Skeletal muscle satellite cell (primary cell): Measurements from ENCODE around the gene NSD1.
"Not testable (repeated sequence)": the region's sequence is repeated elsewhere in the genome, so short reads cannot be mapped to it uniquely, and the experiment has no call there.

Experiments used
- H3K27me3 ChIP-seq: 2 replicates; pipeline ENCODE4 v1.7.0; 2013; ENCODE audit warnings: low read length; ENCODE audit not compliant: control insufficient read depth, insufficient read depth
- H3K36me3 ChIP-seq: 2 replicates; pipeline ENCODE4 v1.7.0; 2013; ENCODE audit warnings: mild to moderate bottlenecking, control low read depth, low read length; ENCODE audit not compliant: insufficient read depth
- H3K4me1 ChIP-seq: 2 replicates; pipeline ENCODE4 v1.7.0; 2013; ENCODE audit warnings: low read length; ENCODE audit not compliant: control insufficient read depth, insufficient read depth
- H3K4me2 ChIP-seq: 2 replicates; pipeline ENCODE4 v1.7.0; 2013; ENCODE audit warnings: mild to moderate bottlenecking, low read length
- H3K4me3 ChIP-seq: 2 replicates; pipeline ENCODE4 v1.7.0; 2013; ENCODE audit warnings: low read length
- H3K9ac ChIP-seq: 2 replicates; pipeline ENCODE4 v1.7.0; 2013; ENCODE audit warnings: mild to moderate bottlenecking, low read depth, low read length, moderate library complexity
- H3K9me3 ChIP-seq: replicated peaks from 2 replicates; pipeline ENCODE4 v1.7.0; 2013; ENCODE audit warnings: mild to moderate bottlenecking, control low read depth, low read length

NSD1 gene

DNA sequence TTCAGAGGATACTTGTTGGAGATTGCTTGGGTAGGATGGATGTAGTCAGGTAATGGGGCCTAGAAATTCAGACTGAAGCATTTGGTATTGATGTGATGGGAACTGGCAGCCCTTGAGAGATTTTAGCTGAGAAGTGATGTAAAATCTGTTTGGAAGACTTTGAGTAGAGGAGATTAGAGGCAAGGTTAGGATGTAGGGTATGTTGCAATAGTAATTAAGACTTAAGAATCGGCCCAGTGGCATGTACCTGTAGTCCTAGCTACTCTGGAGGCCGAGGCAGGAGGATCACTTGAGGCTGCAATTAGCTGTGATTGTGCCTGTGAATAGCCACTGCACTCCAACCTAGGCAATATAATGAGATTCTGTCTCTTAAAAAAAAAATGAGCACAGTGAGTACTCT is 6.7 kb downstream of the NSD1 start:
- Histone ChIP-seq H3K4me3 (no peak overlapping the region), H3K27me3 (no peaks in the 10 kb centered on the region), H3K9me3 (no peaks in the 10 kb centered on the region), H3K36me3 (peaks cover 61% of the 10 kb centered on the region), H3K9ac (no peak overlapping the region), H3K4me2 (no peak overlapping the region), H3K4me1 (peaks cover 20% of the 10 kb centered on the region)

GRCh38 chr5:177141496-177141895 is 7.9 kb downstream of the NSD1 start:
- Histone ChIP-seq H3K4me2 (no peak overlapping the region), H3K9ac (no peak overlapping the region), H3K27me3 (no peaks in the 10 kb centered on the region), H3K4me1 (peaks cover 8% of the 10 kb centered on the region), H3K9me3 (no peaks in the 10 kb centered on the region), H3K4me3 (no peak overlapping the region), H3K36me3 (peaks cover 57% of the 10 kb centered on the region)

- Histone ChIP-seq H3K27me3 (no peaks in the 10 kb centered on the region), H3K4me1 (peaks cover 7% of the 10 kb centered on the region), H3K4me3 (no peak overlapping the region), H3K9me3 (no peaks in the 10 kb centered on the region), H3K9ac (no peak overlapping the region), H3K36me3 (peaks cover 58% of the 10 kb centered on the region), H3K4me2 (no peak overlapping the region)
These were observed 8.6 kb downstream of the NSD1 start for GRCh38 chr5:177142098-177142611.

GRCh38 chr5:177142778-177143177 is 9.2 kb downstream of the NSD1 start:
- Histone ChIP-seq H3K4me1 (peaks cover 12% of the 10 kb centered on the region), H3K27me3 (no peaks in the 10 kb centered on the region), H3K9ac (no peak overlapping the region), H3K36me3 (peaks cover 60% of the 10 kb centered on the region), H3K9me3 (no peaks in the 10 kb centered on the region), H3K4me3 (no peak overlapping the region), H3K4me2 (no peak overlapping the region)

DNA sequence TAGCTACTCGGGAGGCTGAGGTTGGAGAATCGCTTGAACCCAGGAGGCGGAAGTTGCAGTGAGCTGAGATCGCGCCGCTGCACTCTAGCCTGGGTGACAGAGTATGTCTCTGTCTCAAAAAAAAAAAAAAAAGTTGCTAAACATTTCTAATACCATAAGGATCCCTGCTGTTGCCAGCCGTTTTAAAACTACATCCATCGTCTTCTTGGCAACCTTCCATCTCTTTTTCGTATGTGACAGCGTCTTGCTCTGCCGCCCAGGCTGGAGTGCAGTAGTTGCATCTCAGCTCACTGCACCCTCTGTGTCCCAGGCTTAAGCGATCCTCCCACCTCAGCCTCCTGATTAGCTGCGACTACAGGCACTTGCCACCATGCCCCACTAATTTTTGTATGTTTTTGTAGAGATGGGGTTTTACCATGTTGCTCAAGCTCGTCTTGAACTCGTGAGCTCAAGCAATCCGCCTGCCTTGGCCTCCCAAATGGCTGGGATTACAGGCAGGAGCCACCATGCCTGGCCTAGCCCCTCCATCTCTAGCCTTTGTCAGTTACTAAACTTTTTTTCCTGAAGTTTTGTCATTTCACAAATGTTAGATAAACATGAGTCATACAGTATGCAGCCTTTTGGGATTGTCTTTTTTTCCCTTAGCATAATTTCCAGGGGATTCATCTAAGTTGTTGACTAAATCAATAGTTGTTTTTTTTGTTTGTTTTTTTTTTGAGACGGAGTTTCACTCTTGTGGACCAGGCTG is 13.5 kb downstream of the NSD1 start:
- Histone ChIP-seq H3K4me2 (peak overlapping the region; percentile 44), H3K36me3 (peaks cover 56% of the 10 kb centered on the region), H3K4me1 (peaks cover 9% of the 10 kb centered on the region), H3K9ac (no peak overlapping the region), H3K4me3 (no peak overlapping the region), H3K9me3 (no peaks in the 10 kb centered on the region), H3K27me3 (no peaks in the 10 kb centered on the region)

GRCh38 chr5:177150061-177150460 is 16.5 kb downstream of the NSD1 start:
- peaks cover 48% of the 10 kb centered on the region for H3K36me3 ChIP-seq
- H3K9ac ChIP-seq, H3K27me3 ChIP-seq, H3K4me2 ChIP-seq, H3K4me1 ChIP-seq, H3K9me3 ChIP-seq, H3K4me3 ChIP-seq: not testable (repeated sequence)

- no peaks in the 10 kb centered on the region for H3K9me3 ChIP-seq
- H3K4me1 ChIP-seq, result no peaks in the 10 kb centered on the region
- H3K4me2 ChIP-seq, result no peak overlapping the region
- H3K27me3 ChIP-seq, result no peaks in the 10 kb centered on the region
- H3K9ac ChIP-seq, result no peak overlapping the region
- no peak overlapping the region for H3K4me3 ChIP-seq
- peaks cover 24% of the 10 kb centered on the region for H3K36me3 ChIP-seq
These were observed 20.6 kb downstream of the NSD1 start for GRCh38 chr5:177154003-177154643.

DNA sequence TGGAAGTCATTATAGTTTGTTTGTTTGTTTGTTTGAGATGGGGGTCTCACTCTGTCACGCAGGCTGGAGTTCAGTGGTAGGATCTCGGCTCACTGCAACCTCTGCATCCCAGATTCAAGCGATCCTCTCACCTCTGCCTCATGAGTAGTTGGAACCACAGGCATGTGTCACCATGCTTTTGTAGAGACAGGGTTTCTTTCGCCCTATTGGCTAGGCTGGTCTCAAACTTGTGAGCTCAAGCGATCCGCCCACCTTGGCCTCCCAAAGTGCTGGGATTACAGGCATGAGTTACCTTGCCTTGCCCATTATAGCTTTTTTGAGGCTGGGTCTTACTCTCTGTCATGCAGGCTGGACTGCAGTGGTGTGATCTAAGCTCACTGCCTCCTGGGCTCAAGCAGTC is 28.8 kb downstream of the NSD1 start:
- no peaks in the 10 kb centered on the region for H3K4me1 ChIP-seq
- H3K9me3 ChIP-seq, result no peaks in the 10 kb centered on the region
- H3K36me3 ChIP-seq, result peaks cover 33% of the 10 kb centered on the region
- no peak overlapping the region for H3K9ac ChIP-seq
- H3K4me2 ChIP-seq, result no peak overlapping the region
- no peak overlapping the region for H3K4me3 ChIP-seq
- no peaks in the 10 kb centered on the region for H3K27me3 ChIP-seq

GRCh38 chr5:177163500-177163899 is 29.9 kb downstream of the NSD1 start:
- peaks cover 34% of the 10 kb centered on the region for H3K36me3 ChIP-seq
- H3K9ac ChIP-seq, result no peak overlapping the region
- no peaks in the 10 kb centered on the region for H3K4me1 ChIP-seq

GRCh38 chr5:177169271-177169670 is 35.7 kb downstream of the NSD1 start:
- no peak overlapping the region for H3K9ac ChIP-seq
- H3K4me1 ChIP-seq, result no peaks in the 10 kb centered on the region
- H3K9me3 ChIP-seq, result no peaks in the 10 kb centered on the region
- H3K27me3 ChIP-seq, result no peaks in the 10 kb centered on the region
- peaks cover 26% of the 10 kb centered on the region for H3K36me3 ChIP-seq
- H3K4me2 ChIP-seq, result no peak overlapping the region
- H3K4me3 ChIP-seq, result no peak overlapping the region

More at GRCh38 chr5:177163500-177163899, 29.9 kb downstream of the NSD1 start:
- no peaks in the 10 kb centered on the region for H3K9me3 ChIP-seq
- H3K4me2 ChIP-seq, result no peak overlapping the region
- H3K4me3 ChIP-seq, result no peak overlapping the region
- H3K27me3 ChIP-seq, result no peaks in the 10 kb centered on the region

DNA sequence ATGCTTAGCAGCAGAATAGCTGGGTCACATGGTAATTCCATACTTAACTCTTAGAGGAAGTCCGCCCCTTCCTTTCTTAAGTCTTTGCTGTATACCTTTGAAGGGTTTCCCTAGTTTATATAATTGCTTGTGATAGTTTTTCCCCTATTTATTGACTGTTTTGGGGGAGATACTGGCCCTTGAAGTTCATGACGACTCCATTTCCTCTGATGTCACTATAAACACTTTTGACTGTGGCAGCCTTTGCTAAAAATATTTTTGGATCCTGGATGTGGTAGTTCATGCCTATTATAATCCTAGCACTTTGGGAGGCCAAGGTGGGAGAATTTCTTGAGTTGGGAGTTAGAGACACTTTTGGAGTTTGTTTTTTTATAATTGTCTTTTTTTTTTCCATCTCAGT is 38.4 kb downstream of the NSD1 start:
- Histone ChIP-seq H3K27me3 (no peaks in the 10 kb centered on the region), H3K4me1 (no peaks in the 10 kb centered on the region), H3K4me2 (no peak overlapping the region), H3K36me3 (peaks cover 13% of the 10 kb centered on the region), H3K9ac (no peak overlapping the region), H3K9me3 (no peaks in the 10 kb centered on the region), H3K4me3 (no peak overlapping the region)

DNA sequence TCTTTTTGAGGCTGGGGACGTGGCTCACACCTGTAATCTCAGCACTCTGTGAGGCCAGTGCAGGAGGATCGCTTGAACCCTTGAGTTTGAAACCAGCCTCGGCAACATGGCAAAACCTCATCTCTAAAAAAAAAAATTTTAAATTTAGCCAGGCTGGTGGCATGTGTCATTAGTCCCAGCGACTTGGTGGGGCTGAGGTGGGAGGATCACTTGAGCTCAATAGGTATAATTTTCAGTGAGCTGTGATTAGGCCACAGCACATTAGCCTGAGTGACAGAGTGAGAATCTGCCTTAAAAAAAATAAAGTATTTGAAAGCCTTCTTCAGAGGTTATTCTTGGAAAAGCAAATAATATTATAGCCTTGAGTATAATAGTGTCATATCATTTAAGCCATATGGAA is 41.8 kb downstream of the NSD1 start:
- H3K4me2 ChIP-seq, result no peak overlapping the region
- no peak overlapping the region for H3K9ac ChIP-seq
- H3K4me3 ChIP-seq, result no peak overlapping the region
- no peaks in the 10 kb centered on the region for H3K27me3 ChIP-seq
- no peaks in the 10 kb centered on the region for H3K36me3 ChIP-seq
- no peaks in the 10 kb centered on the region for H3K9me3 ChIP-seq
- no peaks in the 10 kb centered on the region for H3K4me1 ChIP-seq
